Liver (tissue), 9 donors: ENCODE data around the gene ARHGEF1. TPM values are rescaled to one million over a fixed set of nuclear protein-coding genes. Genes with fewer than 3 reads are reported as not detected.

Source experiments
- DNase-seq: peaks from one replicate; pipeline ENCODE4 v3.0.0-alpha.2; 2017; ENCODE audit warnings: low spot score
- H3K27ac ChIP-seq, 2 donors: one replicate each; pipeline ENCODE4 v1.7.0; 2013; ENCODE audit warnings: inconsistent platforms in 2 of 2, low read length in 2 of 2, control low read depth in 1 of 2, low read depth in 1 of 2, mild to moderate bottlenecking in 1 of 2
- H3K27me3 ChIP-seq, 4 donors: one replicate each; pipeline versions ENCODE4 v1.6.1 to v1.7.0; 2013; ENCODE audit warnings: low read length in 3 of 4, inconsistent platforms in 1 of 4, mild to moderate bottlenecking in 1 of 4, moderate library complexity in 1 of 4; ENCODE audit not compliant: control insufficient read depth in 4 of 4, insufficient read depth in 4 of 4
- H3K36me3 ChIP-seq, 4 donors: one replicate each; pipeline versions ENCODE4 v1.6.1 to v1.7.0; 2013; ENCODE audit warnings: low read length in 3 of 4, mild to moderate bottlenecking in 3 of 4, low read depth in 1 of 4, moderate library complexity in 1 of 4; ENCODE audit not compliant: control insufficient read depth in 4 of 4, insufficient read depth in 3 of 4
- H3K4me1 ChIP-seq, 4 donors: one replicate each; pipeline versions ENCODE4 v1.6.1 to v1.7.0; 2013; ENCODE audit warnings: low read length in 3 of 4, mild to moderate bottlenecking in 3 of 4, moderate library complexity in 1 of 4; ENCODE audit not compliant: control insufficient read depth in 4 of 4, insufficient read depth in 4 of 4
- H3K4me3 ChIP-seq, 3 donors: one replicate each; pipeline versions ENCODE4 v1.6.1 to v1.7.0; 2013; ENCODE audit warnings: low read length in 3 of 3, control low read depth in 1 of 3, low read depth in 1 of 3, mild to moderate bottlenecking in 1 of 3
- H3K9ac ChIP-seq, 2 donors: one replicate each; pipeline ENCODE4 v1.7.0; 2013; ENCODE audit warnings: low read length in 2 of 2, mild to moderate bottlenecking in 2 of 2, moderate library complexity in 2 of 2, control low read depth in 1 of 2, low read depth in 1 of 2
- H3K9me3 ChIP-seq, 4 donors: one replicate each; pipeline versions ENCODE4 v1.6.1 to v1.7.0; 2013; ENCODE audit warnings: low read length in 3 of 4; ENCODE audit not compliant: control insufficient read depth in 4 of 4
- EGR1 ChIP-seq, 2 donors: IDR thresholded peaks; 2 replicates each; pipeline ENCODE4 v1.6.1; 2016 to 2018; ENCODE audit warnings: antibody characterized with exemption in 2 of 2, low read depth in 2 of 2
- GABPA ChIP-seq, 2 donors: IDR thresholded peaks in 1 of 2; conservative IDR thresholded peaks in 1 of 2; 2 replicates each; pipeline ENCODE4 v1.6.1; 2016; ENCODE audit warnings: antibody characterized with exemption in 2 of 2, mild to moderate bottlenecking in 1 of 2, moderate library complexity in 1 of 2
- HNF4A ChIP-seq, 2 donors: conservative IDR thresholded peaks; 2 replicates each; pipeline ENCODE4 v1.6.1; 2016; ENCODE audit warnings: antibody characterized with exemption in 2 of 2, mild to moderate bottlenecking in 2 of 2
- HNF4G ChIP-seq: IDR thresholded peaks from 2 replicates; pipeline ENCODE4 v1.6.1; 2016; ENCODE audit warnings: antibody characterized with exemption
- JUND ChIP-seq, 2 donors: IDR thresholded peaks; 2 replicates each; pipeline ENCODE4 v1.6.1; 2016; ENCODE audit warnings: antibody characterized with exemption in 2 of 2
- RAD21 ChIP-seq, 2 donors: IDR thresholded peaks; 2 replicates each; pipeline ENCODE4 v1.6.1; 2016; ENCODE audit warnings: antibody characterized with exemption in 2 of 2, mild to moderate bottlenecking in 2 of 2
- SP1 ChIP-seq: IDR thresholded peaks from 2 replicates; pipeline ENCODE4 v1.6.1; 2018; ENCODE audit warnings: antibody characterized with exemption, mild to moderate bottlenecking
- TAF1 ChIP-seq: conservative IDR thresholded peaks from 2 replicates; pipeline ENCODE4 v1.6.1; 2016; ENCODE audit warnings: antibody characterized with exemption, mild to moderate bottlenecking
- WGBS: extraction: QIAGEN DNeasy Blood & Tissue Kit; methylation state at CpG from one replicate; pipeline ENCODE4 v1.1.7; 2013; 5-methylcytosine and 5-hydroxymethylcytosine counted together
- polyA plus RNA-seq, 2 donors: library from polyadenylated mRNA; stranded (reverse) in 1 of 2; unstranded in 1 of 2; fragments of 200-250 nt in 1 of 2; fragments of >200 nt in 1 of 2; fragmentation: Nextera tagmentation in 1 of 2; extraction: Ambion mirVana in 1 of 2; gene quantifications; one replicate each; pipeline versions ENCODE4 v1.2.1 to v1.2.3, GENCODE V29; 2013 to 2015
- total RNA-seq, 2 donors: library from RNA; depleted of rRNA; stranded (reverse); fragments of >200 nt; gene quantifications; one replicate each; pipeline ENCODE4 v1.2.3, GENCODE V29; 2014
- TF ChIP-seq, protein P1 (sequence below): IDR thresholded peaks from 2 replicates; pipeline ENCODE4 v1.6.1; 2016; ENCODE audit warnings: antibody characterized with exemption
- TF ChIP-seq, protein P2 (sequence below): IDR thresholded peaks from 2 replicates; pipeline ENCODE4 v1.6.1; 2016; ENCODE audit warnings: antibody characterized with exemption, mild to moderate bottlenecking
- TF ChIP-seq, protein P3 (sequence below): IDR thresholded peaks from 2 replicates; pipeline ENCODE4 v1.6.1; 2016; ENCODE audit warnings: antibody characterized with exemption
- TF ChIP-seq, protein P4 (sequence below): IDR thresholded peaks from 2 replicates; pipeline ENCODE4 v1.6.1; 2016; ENCODE audit warnings: antibody characterized with exemption
- TF ChIP-seq, protein P5 (sequence below): fragments of 150-350 bp; IDR thresholded peaks from 2 replicates; pipeline ENCODE4 v1.5.1; 2017; ENCODE audit warnings: improper control_type of control experiment, low read depth, low read length; ENCODE audit not compliant: missing input control
- donor health status: healthy.
- donor health status: healthy.
- donor health status: healthy.
- donor health status: healthy.
- donor health status: healthy.

The ARHGEF1 gene
- total and polyA plus RNA-seq, 4 donors: 13.2 to 30.1 (median 18.5) TPM

DNA sequence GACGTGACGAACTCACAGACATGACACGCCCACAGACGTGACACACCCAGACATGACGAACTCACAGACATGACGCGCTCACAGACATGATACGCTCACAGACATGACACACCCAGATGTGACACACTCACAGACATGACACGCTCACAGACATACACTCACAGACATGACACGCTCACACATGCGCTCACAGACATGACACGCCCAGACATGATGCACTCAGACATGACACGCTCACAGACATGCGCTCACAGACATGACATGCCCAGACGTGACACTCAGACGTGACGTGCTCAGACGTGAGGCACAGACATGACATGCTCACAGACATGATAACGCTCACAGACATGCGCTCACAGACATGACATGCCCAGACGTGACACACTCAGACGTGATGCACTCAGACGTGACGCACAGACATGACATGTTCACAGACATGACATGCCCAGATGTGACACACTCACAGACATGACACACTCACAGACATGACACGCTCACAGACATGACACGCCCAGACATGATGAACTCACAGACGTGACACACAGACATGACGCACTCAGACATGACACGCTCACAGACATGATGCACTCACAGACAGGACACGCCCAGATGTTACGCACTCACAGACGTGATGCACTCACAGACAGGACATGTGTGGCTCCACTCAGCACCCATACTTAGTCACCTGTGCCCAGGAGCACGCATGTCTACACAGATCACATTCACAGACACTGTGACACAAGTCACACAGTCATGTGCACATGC lies 37.1 kb downstream of the ARHGEF1 start:
- Histone ChIP-seq H3K27ac (no peak overlapping the region), H3K4me1 (peaks cover 0 to 2% (median under 1%) of the 10 kb centered on the region in 4 donors), H3K9me3 (peaks cover 0 to 2% (median 0%) of the 10 kb centered on the region in 4 donors), H3K9ac (no peak overlapping the region), H3K4me3 (no peak overlapping the region), H3K27me3 (peaks cover 4 to 18% (median 9%) of the 10 kb centered on the region in 4 donors), H3K36me3 (no peaks in the 10 kb centered on the region)
- no peak for DNase-seq
- TF ChIP-seq, protein P1, sequence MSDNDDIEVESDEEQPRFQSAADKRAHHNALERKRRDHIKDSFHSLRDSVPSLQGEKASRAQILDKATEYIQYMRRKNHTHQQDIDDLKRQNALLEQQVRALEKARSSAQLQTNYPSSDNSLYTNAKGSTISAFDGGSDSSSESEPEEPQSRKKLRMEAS: no peak
- TF ChIP-seq SP1 (no peak), JUND (IDR thresholded peaks at IDR 0.05) (no peak), GABPA (IDR thresholded peaks at IDR 0.05 in 1 of 2, conservative IDR thresholded peaks at IDR 0.05 in 1 of 2) (no peak), HNF4A (conservative IDR thresholded peaks at IDR 0.05) (no peak), HNF4G (no peak), TAF1 (no peak), RAD21 (IDR thresholded peaks at IDR 0.05) (no peak), EGR1 (IDR thresholded peaks at IDR 0.05; ENCODE audit: low read depth in 2 of 2) (no peak)
- TF ChIP-seq, protein P2, sequence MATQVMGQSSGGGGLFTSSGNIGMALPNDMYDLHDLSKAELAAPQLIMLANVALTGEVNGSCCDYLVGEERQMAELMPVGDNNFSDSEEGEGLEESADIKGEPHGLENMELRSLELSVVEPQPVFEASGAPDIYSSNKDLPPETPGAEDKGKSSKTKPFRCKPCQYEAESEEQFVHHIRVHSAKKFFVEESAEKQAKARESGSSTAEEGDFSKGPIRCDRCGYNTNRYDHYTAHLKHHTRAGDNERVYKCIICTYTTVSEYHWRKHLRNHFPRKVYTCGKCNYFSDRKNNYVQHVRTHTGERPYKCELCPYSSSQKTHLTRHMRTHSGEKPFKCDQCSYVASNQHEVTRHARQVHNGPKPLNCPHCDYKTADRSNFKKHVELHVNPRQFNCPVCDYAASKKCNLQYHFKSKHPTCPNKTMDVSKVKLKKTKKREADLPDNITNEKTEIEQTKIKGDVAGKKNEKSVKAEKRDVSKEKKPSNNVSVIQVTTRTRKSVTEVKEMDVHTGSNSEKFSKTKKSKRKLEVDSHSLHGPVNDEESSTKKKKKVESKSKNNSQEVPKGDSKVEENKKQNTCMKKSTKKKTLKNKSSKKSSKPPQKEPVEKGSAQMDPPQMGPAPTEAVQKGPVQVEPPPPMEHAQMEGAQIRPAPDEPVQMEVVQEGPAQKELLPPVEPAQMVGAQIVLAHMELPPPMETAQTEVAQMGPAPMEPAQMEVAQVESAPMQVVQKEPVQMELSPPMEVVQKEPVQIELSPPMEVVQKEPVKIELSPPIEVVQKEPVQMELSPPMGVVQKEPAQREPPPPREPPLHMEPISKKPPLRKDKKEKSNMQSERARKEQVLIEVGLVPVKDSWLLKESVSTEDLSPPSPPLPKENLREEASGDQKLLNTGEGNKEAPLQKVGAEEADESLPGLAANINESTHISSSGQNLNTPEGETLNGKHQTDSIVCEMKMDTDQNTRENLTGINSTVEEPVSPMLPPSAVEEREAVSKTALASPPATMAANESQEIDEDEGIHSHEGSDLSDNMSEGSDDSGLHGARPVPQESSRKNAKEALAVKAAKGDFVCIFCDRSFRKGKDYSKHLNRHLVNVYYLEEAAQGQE: no peak
- TF ChIP-seq, protein P3, sequence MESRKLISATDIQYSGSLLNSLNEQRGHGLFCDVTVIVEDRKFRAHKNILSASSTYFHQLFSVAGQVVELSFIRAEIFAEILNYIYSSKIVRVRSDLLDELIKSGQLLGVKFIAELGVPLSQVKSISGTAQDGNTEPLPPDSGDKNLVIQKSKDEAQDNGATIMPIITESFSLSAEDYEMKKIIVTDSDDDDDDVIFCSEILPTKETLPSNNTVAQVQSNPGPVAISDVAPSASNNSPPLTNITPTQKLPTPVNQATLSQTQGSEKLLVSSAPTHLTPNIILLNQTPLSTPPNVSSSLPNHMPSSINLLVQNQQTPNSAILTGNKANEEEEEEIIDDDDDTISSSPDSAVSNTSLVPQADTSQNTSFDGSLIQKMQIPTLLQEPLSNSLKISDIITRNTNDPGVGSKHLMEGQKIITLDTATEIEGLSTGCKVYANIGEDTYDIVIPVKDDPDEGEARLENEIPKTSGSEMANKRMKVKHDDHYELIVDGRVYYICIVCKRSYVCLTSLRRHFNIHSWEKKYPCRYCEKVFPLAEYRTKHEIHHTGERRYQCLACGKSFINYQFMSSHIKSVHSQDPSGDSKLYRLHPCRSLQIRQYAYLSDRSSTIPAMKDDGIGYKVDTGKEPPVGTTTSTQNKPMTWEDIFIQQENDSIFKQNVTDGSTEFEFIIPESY: no peak
- TF ChIP-seq, protein P4, sequence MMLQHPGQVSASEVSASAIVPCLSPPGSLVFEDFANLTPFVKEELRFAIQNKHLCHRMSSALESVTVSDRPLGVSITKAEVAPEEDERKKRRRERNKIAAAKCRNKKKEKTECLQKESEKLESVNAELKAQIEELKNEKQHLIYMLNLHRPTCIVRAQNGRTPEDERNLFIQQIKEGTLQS: no peak
- TF ChIP-seq, protein P5, sequence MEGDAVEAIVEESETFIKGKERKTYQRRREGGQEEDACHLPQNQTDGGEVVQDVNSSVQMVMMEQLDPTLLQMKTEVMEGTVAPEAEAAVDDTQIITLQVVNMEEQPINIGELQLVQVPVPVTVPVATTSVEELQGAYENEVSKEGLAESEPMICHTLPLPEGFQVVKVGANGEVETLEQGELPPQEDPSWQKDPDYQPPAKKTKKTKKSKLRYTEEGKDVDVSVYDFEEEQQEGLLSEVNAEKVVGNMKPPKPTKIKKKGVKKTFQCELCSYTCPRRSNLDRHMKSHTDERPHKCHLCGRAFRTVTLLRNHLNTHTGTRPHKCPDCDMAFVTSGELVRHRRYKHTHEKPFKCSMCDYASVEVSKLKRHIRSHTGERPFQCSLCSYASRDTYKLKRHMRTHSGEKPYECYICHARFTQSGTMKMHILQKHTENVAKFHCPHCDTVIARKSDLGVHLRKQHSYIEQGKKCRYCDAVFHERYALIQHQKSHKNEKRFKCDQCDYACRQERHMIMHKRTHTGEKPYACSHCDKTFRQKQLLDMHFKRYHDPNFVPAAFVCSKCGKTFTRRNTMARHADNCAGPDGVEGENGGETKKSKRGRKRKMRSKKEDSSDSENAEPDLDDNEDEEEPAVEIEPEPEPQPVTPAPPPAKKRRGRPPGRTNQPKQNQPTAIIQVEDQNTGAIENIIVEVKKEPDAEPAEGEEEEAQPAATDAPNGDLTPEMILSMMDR: no peak
- WGBS: 91% methylated on average over 33 of the region's 33 CpGs
